Endothelial cell of umbilical vein (primary cell): ENCODE measurements around the gene DOCK1. TPM values are rescaled to one million over a fixed set of nuclear protein-coding genes. Genes with fewer than 3 reads are reported as not detected.

Source experiments
- BruUV-seq: library from RNA; stranded (reverse); fragments of 400-500 nt; replicated peaks from 2 replicates; lab custom pipeline; 2021; lab: Mats Ljungman, UMichigan
- CTCF ChIA-PET: fragments of 300-600, 350-600 bp; sonication (Branson Sonifier 250); formaldehyde crosslinking; loops from one replicate; lab custom pipeline; 2021; ENCODE audit warnings: antibody characterized with exemption, inconsistent platforms; lab: Charles Lee
- POLR2A ChIA-PET: fragments of 300-600, 350-600 bp; sonication (Branson Sonifier 250); formaldehyde crosslinking; loops from one replicate; lab custom pipeline; 2021; ENCODE audit warnings: antibody characterized with exemption, inconsistent platforms; lab: Charles Lee
- DNase-seq: peaks from one replicate; pipeline ENCODE4 v3.0.0-alpha.2; 2011; ENCODE audit warnings: low read depth, low spot score
- FAIRE-seq: peaks from 2 replicates; lab custom pipeline; 2011; peaks lifted over from hg19 to GRCh38; lab: Jason Lieb, UNC
- H2AFZ ChIP-seq: 2 replicates; pipeline ENCODE4 v1.6.0; 2012; ENCODE audit warnings: low read depth, low read length, control low read depth, inconsistent platforms
- H3K27ac ChIP-seq: 2 replicates; pipeline ENCODE4 v1.5.1; 2011; ENCODE audit warnings: low read depth, mild to moderate bottlenecking, control low read depth, low read length, moderate library complexity; ENCODE audit not compliant: insufficient read depth
- H3K27me3 ChIP-seq, 2 experiments: 2 replicates each; pipeline versions ENCODE4 v1.6.0 to v1.6.1; 2011; ENCODE audit warnings: low read length in 2 of 2, mixed read lengths in 1 of 2; ENCODE audit not compliant: control insufficient read depth in 2 of 2, insufficient read depth in 2 of 2
- H3K36me3 ChIP-seq, 2 experiments: 2 replicates in 1 of 2; 3 replicates in 1 of 2; pipeline ENCODE4 v1.5.1; 2011; ENCODE audit warnings: low read length in 2 of 2, mild to moderate bottlenecking in 1 of 2, moderate library complexity in 1 of 2; ENCODE audit not compliant: control insufficient read depth in 2 of 2, insufficient read depth in 2 of 2; ENCODE audit errors: extremely low read depth in 1 of 2
- H3K4me1 ChIP-seq: 3 replicates; pipeline ENCODE4 v1.5.1; 2011; ENCODE audit warnings: mild to moderate bottlenecking, low read length; ENCODE audit not compliant: control insufficient read depth, insufficient read depth; ENCODE audit errors: extremely low read depth
- H3K4me2 ChIP-seq: 2 replicates; pipeline ENCODE4 v1.6.1; 2011; ENCODE audit warnings: low read length, control low read depth, mixed read lengths; ENCODE audit not compliant: insufficient read depth
- H3K4me3 ChIP-seq, 3 experiments: fragments of 200-600 bp in 1 of 3; sonication (generic), shearing (Covaris generic) in 1 of 3; replicated peaks in 1 of 3; 2 replicates each; pipeline ENCODE4 v1.5.1; 2011 to 2016; ENCODE audit warnings: control low read depth in 3 of 3, low read length in 3 of 3, mild to moderate bottlenecking in 2 of 3, inconsistent platforms in 1 of 3, low read depth in 1 of 3, moderate library complexity in 1 of 3; ENCODE audit not compliant: insufficient read depth in 1 of 3
- H3K79me2 ChIP-seq: 2 replicates; pipeline ENCODE4 v1.6.0; 2012; ENCODE audit warnings: low read length, inconsistent platforms; ENCODE audit not compliant: control insufficient read depth, insufficient read depth
- H3K9ac ChIP-seq: replicated peaks from 2 replicates; pipeline ENCODE3; 2011; ENCODE audit warnings: low read length, control low read depth; ENCODE audit not compliant: insufficient read depth; ENCODE audit errors: extremely low read depth
- H3K9me1 ChIP-seq: replicated peaks from 3 replicates; pipeline ENCODE4 v1.6.0; 2011; ENCODE audit warnings: mild to moderate bottlenecking, low read length; ENCODE audit not compliant: control insufficient read depth, insufficient read depth; ENCODE audit errors: extremely low read depth
- H3K9me3 ChIP-seq: replicated peaks from 2 replicates; pipeline ENCODE4 v1.5.1; 2012; ENCODE audit warnings: low read length, inconsistent platforms; ENCODE audit not compliant: control insufficient read depth, insufficient read depth
- H4K20me1 ChIP-seq: replicated peaks from 2 replicates; pipeline ENCODE3; 2011; ENCODE audit warnings: mild to moderate bottlenecking, low read length; ENCODE audit not compliant: control insufficient read depth, insufficient read depth; ENCODE audit errors: extremely low read depth
- CTCF ChIP-seq, 2 donors: IDR thresholded peaks; 1 replicate in 1 of 2; 2 replicates in 1 of 2; pipeline ENCODE4 v1.5.1; 2011; ENCODE audit warnings: low read length in 2 of 2, mild to moderate bottlenecking in 2 of 2, moderate library complexity in 2 of 2, control low read depth in 1 of 2, inconsistent platforms in 1 of 2, low read depth in 1 of 2; ENCODE audit not compliant: insufficient read depth in 1 of 2; ENCODE audit errors: extremely low read depth in 1 of 2
- EZH2 ChIP-seq: IDR thresholded peaks from 2 replicates; pipeline ENCODE4 v1.6.1; 2012; ENCODE audit warnings: borderline replicate concordance, low read depth, mild to moderate bottlenecking, moderate library complexity, low read length, inconsistent platforms; ENCODE audit not compliant: severe bottlenecking
- FOS ChIP-seq: IDR thresholded peaks from 2 replicates; pipeline ENCODE4 v1.6.1; 2011; ENCODE audit warnings: mild to moderate bottlenecking, low read length, moderate library complexity, borderline replicate concordance; ENCODE audit not compliant: insufficient read depth
- GATA2 ChIP-seq: IDR thresholded peaks from 2 replicates; pipeline ENCODE4 v1.7.0; 2011; ENCODE audit warnings: low read depth, mild to moderate bottlenecking, moderate library complexity, mixed read lengths, low read length; ENCODE audit not compliant: insufficient read length, insufficient read depth
- JUN ChIP-seq: IDR thresholded peaks from 2 replicates; pipeline ENCODE4 v1.6.1; 2011; ENCODE audit warnings: borderline replicate concordance, low read depth; ENCODE audit not compliant: insufficient read length, insufficient read depth
- MAX ChIP-seq: IDR thresholded peaks from 2 replicates; pipeline ENCODE4 v1.6.1; 2011; ENCODE audit not compliant: insufficient read depth, insufficient read length
- MYC ChIP-seq: IDR thresholded peaks from one replicate; pipeline ENCODE4 v1.6.1; 2011; ENCODE audit warnings: mild to moderate bottlenecking, low read depth, low read length
- POLR2A ChIP-seq: IDR thresholded peaks from 2 replicates; pipeline ENCODE4 v1.6.1; 2012; ENCODE audit warnings: low read depth, mild to moderate bottlenecking, control low read depth, low read length
- POLR2AphosphoS5 ChIP-seq: IDR thresholded peaks from 2 replicates; pipeline ENCODE4 v1.6.1; 2012; ENCODE audit warnings: low read depth, mild to moderate bottlenecking, control low read depth, low read length, moderate library complexity; ENCODE audit not compliant: insufficient read depth
- dilution Hi-C: fragments of 300-500 bp; cut with MboI; formaldehyde crosslinking; loops from one replicate; pipeline ENCODE4 v1.15.0; 2019; ENCODE audit warnings: low sequenced_read_pairs; ENCODE audit not compliant: extremely low pct_ligation_motif_present
- intact Hi-C: fragments of 100-400 bp; cut with micrococcal nuclease; formaldehyde crosslinking; loops from one replicate; pipeline ENCODE4 v1.10.0; 2022
- polyA plus RNA-seq, 4 experiments: library from polyadenylated mRNA; depleted of rRNA in 3 of 4; stranded (reverse) in 3 of 4; unstranded in 1 of 4; fragments of >200 nt; gene quantifications; 2 replicates each; pipeline versions ENCODE4 v1.2.1 to v1.2.3, GENCODE V29; 2011 to 2012; ENCODE audit warnings: missing spikeins in 1 of 4
- total RNA-seq: library from RNA; stranded (reverse); gene quantifications from 2 replicates; pipeline ENCODE4 v1.2.3, GENCODE V29; 2021

Gene DOCK1
- total and polyA plus RNA-seq, 2 donors (not counting 3 experiments of a cell fraction or from before 2014, with no cell fraction given), result 22.5 to 83.1 TPM

GRCh38 chr10:127094984-127095383 lies 189.8 kb downstream of the DOCK1 start:
- TF ChIP-seq CTCF (IDR thresholded peaks at IDR 0.05; ENCODE audit: extremely low read depth in 1 of 2, insufficient read depth in 1 of 2, low read depth in 1 of 2, low read length in 2 of 2) (no peak), GATA2 (no peak), POLR2AphosphoS5 (no peak), EZH2 (no peak), POLR2A (no peak), JUN (no peak), FOS (no peak), MAX (no peak), MYC (no peak)
- ChIA-PET CTCF (no interaction called here), POLR2A (no interaction called here)
- Histone ChIP-seq H3K27me3 (no peaks in the 10 kb centered on the region), H2AFZ (no peak overlapping the region), H3K4me2 (no peak overlapping the region), H3K36me3 (peaks cover 0 to 5% of the 10 kb centered on the region in 2 experiments), H3K4me1 (no peaks in the 10 kb centered on the region), H3K9me1 (no peaks in the 10 kb centered on the region), H3K9me3 (no peaks in the 10 kb centered on the region), H3K9ac (no peak overlapping the region), H3K79me2 (no peaks in the 10 kb centered on the region), H4K20me1 (no peaks in the 10 kb centered on the region), H3K4me3 (no peak overlapping the region), H3K27ac (no peak overlapping the region)
- intact Hi-C loops, result no loop called here
- DNase-seq, result no peak
- BruUV-seq, result no TSS peak
- no peak for FAIRE-seq
- dilution Hi-C loops, result no loop called here
